Nephron (organoid): ENCODE data around the gene PRSS33.

Experiments used
- H3K27ac Mint-ChIP-seq, 3 experiments: 2 replicates each; pipeline ENCODE4 v1.8.0; 2020; ENCODE audit warnings: mixed read lengths in 3 of 3, mild to moderate bottlenecking in 2 of 3, moderate library complexity in 1 of 3
- H3K27me3 Mint-ChIP-seq: 2 replicates; pipeline ENCODE4 v1.8.0; 2021; ENCODE audit warnings: low read depth, mild to moderate bottlenecking, moderate library complexity, mixed read lengths
- H3K36me3 Mint-ChIP-seq: 2 replicates; pipeline ENCODE4 v1.8.0; 2020; ENCODE audit warnings: low read depth, mixed read lengths
- H3K4me1 Mint-ChIP-seq: 2 replicates; pipeline ENCODE4 v1.8.0; 2020; ENCODE audit warnings: mixed read lengths
- H3K4me3 Mint-ChIP-seq, 3 experiments: 2 replicates each; pipeline ENCODE4 v1.8.0; 2020; ENCODE audit warnings: mild to moderate bottlenecking in 3 of 3, mixed read lengths in 3 of 3, moderate library complexity in 2 of 3
- H3K9me3 Mint-ChIP-seq: 2 replicates; pipeline ENCODE4 v1.8.0; 2020; ENCODE audit warnings: mixed read lengths
- TF ChIP-seq, protein P1 (sequence below), 3 experiments: fragments of 200-600 bp; sonication (generic); IDR thresholded peaks; one replicate each; pipeline ENCODE4 v1.5.0; 2021; ENCODE audit warnings: antibody characterized with exemption in 3 of 3; ENCODE audit not compliant: unreplicated experiment in 3 of 3

Gene PRSS33

DNA sequence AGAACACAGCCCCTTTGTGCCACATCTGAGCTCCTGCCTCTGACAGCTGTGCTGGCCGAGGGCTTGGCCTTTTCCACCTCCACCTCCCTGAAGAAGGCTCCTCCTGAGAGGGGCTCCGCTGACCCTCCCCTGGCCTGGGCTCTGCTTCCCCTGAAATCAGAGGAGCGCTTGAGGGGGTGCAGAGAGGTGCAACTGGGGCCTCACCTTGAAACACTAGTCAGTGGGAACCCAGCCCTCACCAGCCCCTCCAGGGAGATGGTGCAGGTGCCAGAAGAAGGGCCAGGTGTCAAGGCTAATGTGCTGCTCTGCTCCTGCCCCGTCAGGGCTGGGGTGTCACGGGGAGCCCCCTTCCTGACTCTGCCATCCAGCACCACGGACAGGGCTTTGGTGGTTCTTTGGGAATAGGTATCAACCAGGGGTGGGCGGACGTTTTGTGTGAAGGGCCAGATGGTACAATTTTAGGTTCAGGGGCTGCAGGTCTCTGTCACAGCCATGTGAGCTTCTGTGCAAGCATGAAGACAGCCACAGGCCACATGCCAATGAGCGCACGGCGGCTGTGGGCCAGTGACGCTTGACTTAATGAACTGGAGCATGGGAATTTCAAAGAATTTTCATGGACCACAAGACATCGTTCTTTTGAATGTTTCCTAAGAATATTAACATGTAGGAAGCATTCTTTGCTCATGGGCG, 40.6 kb upstream of the PRSS33 start:
- TF ChIP-seq, protein P1, sequence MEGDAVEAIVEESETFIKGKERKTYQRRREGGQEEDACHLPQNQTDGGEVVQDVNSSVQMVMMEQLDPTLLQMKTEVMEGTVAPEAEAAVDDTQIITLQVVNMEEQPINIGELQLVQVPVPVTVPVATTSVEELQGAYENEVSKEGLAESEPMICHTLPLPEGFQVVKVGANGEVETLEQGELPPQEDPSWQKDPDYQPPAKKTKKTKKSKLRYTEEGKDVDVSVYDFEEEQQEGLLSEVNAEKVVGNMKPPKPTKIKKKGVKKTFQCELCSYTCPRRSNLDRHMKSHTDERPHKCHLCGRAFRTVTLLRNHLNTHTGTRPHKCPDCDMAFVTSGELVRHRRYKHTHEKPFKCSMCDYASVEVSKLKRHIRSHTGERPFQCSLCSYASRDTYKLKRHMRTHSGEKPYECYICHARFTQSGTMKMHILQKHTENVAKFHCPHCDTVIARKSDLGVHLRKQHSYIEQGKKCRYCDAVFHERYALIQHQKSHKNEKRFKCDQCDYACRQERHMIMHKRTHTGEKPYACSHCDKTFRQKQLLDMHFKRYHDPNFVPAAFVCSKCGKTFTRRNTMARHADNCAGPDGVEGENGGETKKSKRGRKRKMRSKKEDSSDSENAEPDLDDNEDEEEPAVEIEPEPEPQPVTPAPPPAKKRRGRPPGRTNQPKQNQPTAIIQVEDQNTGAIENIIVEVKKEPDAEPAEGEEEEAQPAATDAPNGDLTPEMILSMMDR (IDR thresholded peaks at IDR 0.05; ENCODE audit: unreplicated experiment in 3 of 3) = no peak
- peaks cover 14% of the 10 kb centered on the region for H3K27me3 Mint-ChIP-seq
- H3K4me1 Mint-ChIP-seq = no peaks in the 10 kb centered on the region
- H3K36me3 Mint-ChIP-seq = no peaks in the 10 kb centered on the region
- no peaks in the 10 kb centered on the region for H3K9me3 Mint-ChIP-seq
- no peak overlapping the region for H3K27ac Mint-ChIP-seq
- no peak overlapping the region for H3K4me3 Mint-ChIP-seq

DNA sequence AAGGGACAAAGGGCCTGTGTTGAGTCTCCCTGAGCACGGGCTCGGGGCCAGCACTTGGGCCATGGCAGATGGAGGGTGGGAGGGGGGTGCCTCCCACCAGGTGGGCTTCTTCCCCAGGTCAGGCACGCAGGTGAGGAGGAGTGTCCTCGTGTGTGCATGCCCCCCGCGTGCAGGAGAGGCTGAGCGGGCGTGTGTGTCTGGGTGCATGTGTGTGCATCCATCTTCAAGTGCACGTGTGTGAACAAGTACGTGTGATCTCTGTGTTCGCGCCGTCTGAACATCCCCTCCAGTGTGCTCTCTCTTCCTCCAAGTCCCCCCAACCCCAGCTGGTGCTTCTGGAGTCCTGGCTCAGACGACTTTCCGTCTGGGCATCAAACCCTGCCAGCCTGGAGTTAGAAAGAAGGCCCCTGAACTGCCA, 40.0 kb upstream of the PRSS33 start:
- peaks cover 11% of the 10 kb centered on the region for H3K27me3 Mint-ChIP-seq
- H3K4me3 Mint-ChIP-seq = no peak overlapping the region
- TF ChIP-seq, protein P1 (IDR thresholded peaks at IDR 0.05; ENCODE audit: unreplicated experiment in 3 of 3) = no peak
- H3K27ac Mint-ChIP-seq = no peak overlapping the region
- no peaks in the 10 kb centered on the region for H3K4me1 Mint-ChIP-seq
- H3K9me3 Mint-ChIP-seq = no peaks in the 10 kb centered on the region
- H3K36me3 Mint-ChIP-seq = no peaks in the 10 kb centered on the region

DNA sequence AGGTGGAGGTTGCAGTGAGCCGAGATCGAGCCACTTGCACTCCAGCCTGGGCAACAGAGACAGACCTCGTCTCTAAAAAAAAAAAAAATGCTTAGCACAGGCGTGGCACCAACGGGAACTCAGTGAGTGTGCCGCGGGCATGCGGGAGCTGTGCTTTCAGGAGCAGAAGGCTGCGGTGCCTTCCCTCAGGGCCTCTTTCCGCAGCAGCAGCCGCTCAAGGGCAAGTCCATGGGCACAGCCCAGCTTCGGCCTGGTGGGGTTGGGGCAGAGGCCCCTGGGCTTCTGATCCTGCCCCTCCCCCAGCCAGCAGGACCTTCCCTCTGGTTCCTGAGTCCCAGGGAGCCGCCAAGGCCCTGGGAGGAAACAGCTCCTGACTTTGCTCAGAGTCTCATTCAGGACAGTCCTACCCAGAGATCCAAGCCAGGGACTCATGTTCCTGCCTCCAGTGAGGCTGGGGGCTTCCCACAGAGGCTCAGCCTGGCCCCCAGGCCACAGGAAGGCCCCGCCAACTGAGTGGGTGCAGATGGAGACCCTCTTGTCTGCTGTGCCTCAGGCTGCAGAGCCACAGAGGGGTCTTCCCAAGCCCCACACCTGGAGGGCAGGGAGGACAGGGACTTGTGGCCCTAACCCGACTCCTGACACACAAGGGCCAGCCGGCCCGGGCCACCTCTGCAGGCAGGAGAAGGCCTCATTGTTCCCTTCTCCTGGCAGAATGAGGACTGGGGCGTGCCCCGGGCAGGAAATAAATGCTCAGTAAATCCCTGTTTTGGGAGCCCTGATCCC, 39.4 kb upstream of the PRSS33 start:
- Mint-ChIP-seq H3K4me1 (no peaks in the 10 kb centered on the region), H3K27me3 (peaks cover 11% of the 10 kb centered on the region), H3K9me3 (no peaks in the 10 kb centered on the region), H3K4me3 (no peak overlapping the region), H3K36me3 (no peaks in the 10 kb centered on the region), H3K27ac (no peak overlapping the region)
- TF ChIP-seq, protein P1 (IDR thresholded peaks at IDR 0.05; ENCODE audit: unreplicated experiment in 3 of 3) = no peak

DNA sequence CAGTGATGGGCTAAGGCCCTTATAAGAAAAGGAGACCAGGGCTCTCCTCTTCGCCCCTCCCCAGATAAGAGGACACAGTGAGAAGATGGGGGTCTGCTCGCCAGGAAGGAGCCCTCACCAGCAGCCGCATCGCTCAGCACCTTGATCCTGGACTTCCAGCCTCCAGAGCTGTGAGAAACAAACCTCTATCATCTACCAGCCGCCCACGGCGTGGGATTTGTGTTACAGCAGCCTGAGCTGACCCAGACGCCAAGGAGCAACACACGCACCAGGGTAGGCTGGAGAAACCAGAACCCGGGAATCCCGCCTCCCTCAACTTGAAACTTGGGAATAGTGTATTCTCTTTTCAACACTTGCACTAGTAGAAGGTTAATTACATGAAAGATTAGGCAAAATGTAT, 38.5 kb upstream of the PRSS33 start:
- Mint-ChIP-seq H3K36me3 (no peaks in the 10 kb centered on the region), H3K4me3 (no peak overlapping the region), H3K27me3 (peaks cover 11% of the 10 kb centered on the region), H3K4me1 (no peaks in the 10 kb centered on the region), H3K9me3 (no peaks in the 10 kb centered on the region), H3K27ac (no peak overlapping the region)
- TF ChIP-seq, protein P1 (IDR thresholded peaks at IDR 0.05; ENCODE audit: unreplicated experiment in 3 of 3) = no peak

DNA sequence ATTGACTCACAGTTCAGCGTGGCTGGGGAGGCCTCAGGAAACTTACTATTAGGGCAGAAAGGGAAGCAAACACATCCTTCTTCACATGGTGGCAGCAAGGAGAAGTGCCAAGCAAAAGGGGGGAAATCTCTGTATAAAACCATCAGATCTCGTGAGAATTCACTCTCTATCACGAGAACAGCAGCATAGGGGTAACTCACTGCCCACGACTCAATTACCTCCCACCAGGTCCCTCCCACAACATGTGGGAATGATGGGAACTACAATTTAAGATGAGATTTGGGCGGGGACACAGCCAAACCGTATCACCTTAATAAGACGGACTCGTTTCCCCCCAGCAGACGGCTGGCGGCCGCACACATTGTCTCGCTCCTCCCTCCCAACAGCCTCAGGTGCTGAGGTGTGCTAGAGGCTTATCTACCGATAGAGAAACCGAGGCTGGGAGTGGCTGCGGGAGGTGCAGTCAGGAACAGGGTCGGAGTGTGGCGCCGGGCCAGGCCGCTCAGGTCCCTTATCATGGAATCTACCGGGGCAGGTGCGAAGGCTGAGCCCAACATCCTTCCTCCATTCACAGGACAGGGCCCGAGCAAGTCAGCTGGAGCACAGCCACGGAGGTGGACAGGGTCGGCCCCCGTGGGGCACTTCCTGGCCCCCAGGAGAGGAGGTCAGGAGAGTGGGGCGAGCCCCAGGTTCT, 37.8 kb upstream of the PRSS33 start:
- H3K9me3 Mint-ChIP-seq = no peaks in the 10 kb centered on the region

More for the DNA sequence above, 37.8 kb upstream of the PRSS33 start:
- Mint-ChIP-seq H3K4me1 (no peaks in the 10 kb centered on the region), H3K27me3 (peaks cover 11% of the 10 kb centered on the region), H3K36me3 (no peaks in the 10 kb centered on the region), H3K27ac (no peak overlapping the region), H3K4me3 (no peak overlapping the region)
- TF ChIP-seq, protein P1 (IDR thresholded peaks at IDR 0.05; ENCODE audit: unreplicated experiment in 3 of 3) = no peak
